GM23338 (cell line): ENCODE data around the gene S100P. TPM values are rescaled to one million over a fixed set of nuclear protein-coding genes. Genes with fewer than 3 reads are reported as not detected.

ENCODE experiments used
- ATAC-seq: fragments of 200-7000 bp; cut with Tn5 transposase; 3 replicates; pipeline ENCODE4 v1.9.1; 2020
- DNase-seq: peaks from one replicate; pipeline ENCODE4 v3.0.0-alpha.2; 2015; ENCODE audit warnings: low spot score
- H2AFZ ChIP-seq: fragments of 200-600 bp; sonication (generic); 2 replicates; pipeline ENCODE4 v1.8.0; 2016; ENCODE audit warnings: antibody characterized with exemption, mild to moderate bottlenecking, moderate library complexity
- H3F3A ChIP-seq: fragments of 200-600 bp; sonication (generic); replicated peaks from 2 replicates; pipeline ENCODE4 v1.8.0; 2017; ENCODE audit warnings: antibody characterized with exemption, mixed run types, low read depth
- H3K27ac ChIP-seq: fragments of 200-600 bp; sonication (generic); 2 replicates; pipeline ENCODE4 v1.6.1; 2016; ENCODE audit warnings: low read depth
- H3K27me3 ChIP-seq: fragments of 200-600 bp; sonication (generic); 2 replicates; pipeline ENCODE4 v1.8.0; 2016; ENCODE audit warnings: mild to moderate bottlenecking, mixed run types, moderate library complexity; ENCODE audit not compliant: insufficient read depth
- H3K36me3 ChIP-seq: fragments of 200-600 bp; sonication (generic); 2 replicates; pipeline ENCODE4 v1.8.0; 2016; ENCODE audit warnings: mild to moderate bottlenecking; ENCODE audit not compliant: insufficient read depth
- H3K4me1 ChIP-seq: fragments of 200-600 bp; sonication (generic); 2 replicates; pipeline ENCODE4 v1.8.0; 2016; ENCODE audit warnings: mild to moderate bottlenecking, moderate library complexity; ENCODE audit not compliant: insufficient read depth
- H3K4me2 ChIP-seq: fragments of 200-600 bp; sonication (generic); 2 replicates; pipeline ENCODE4 v1.7.1; 2017; ENCODE audit warnings: mixed run types
- H3K4me3 ChIP-seq: fragments of 200-600 bp; sonication (generic); 2 replicates; pipeline ENCODE4 v1.6.1; 2016; ENCODE audit warnings: mixed run types
- H3K79me2 ChIP-seq: fragments of 200-600 bp; sonication (generic); replicated peaks from 2 replicates; pipeline ENCODE4 v1.8.0; 2017; ENCODE audit warnings: mild to moderate bottlenecking; ENCODE audit not compliant: insufficient read depth
- H3K9me2 ChIP-seq: fragments of 200-600 bp; sonication (generic); 2 replicates; pipeline ENCODE4 v1.8.0; 2017; ENCODE audit not compliant: insufficient read depth
- H4K20me1 ChIP-seq: fragments of 200-600 bp; sonication (generic); replicated peaks from 2 replicates; pipeline ENCODE4 v1.8.0; 2017; ENCODE audit warnings: mild to moderate bottlenecking; ENCODE audit not compliant: insufficient read depth
- H3K27ac Mint-ChIP-seq: 2 replicates; pipeline ENCODE4 v1.8.0; 2020; ENCODE audit warnings: inconsistent platforms, mild to moderate bottlenecking, moderate library complexity, mixed read lengths
- H3K27me3 Mint-ChIP-seq: 3 replicates; pipeline ENCODE4 v1.8.0; 2022; ENCODE audit warnings: low read depth, mild to moderate bottlenecking, moderate library complexity, mixed read lengths, inconsistent platforms; ENCODE audit not compliant: insufficient read depth, poor library complexity
- H3K36me3 Mint-ChIP-seq: 3 replicates; pipeline ENCODE4 v1.8.0; 2021; ENCODE audit warnings: low read depth, mild to moderate bottlenecking, inconsistent platforms, moderate library complexity, mixed read lengths
- H3K4me1 Mint-ChIP-seq: 3 replicates; pipeline ENCODE4 v1.8.0; 2020; ENCODE audit warnings: mild to moderate bottlenecking, inconsistent platforms, mixed read lengths
- H3K4me3 Mint-ChIP-seq: 3 replicates; pipeline ENCODE4 v1.8.0; 2021; ENCODE audit warnings: moderate library complexity, mild to moderate bottlenecking, inconsistent platforms, mixed read lengths
- H3K9me3 Mint-ChIP-seq: 3 replicates; pipeline ENCODE4 v1.8.0; 2020; ENCODE audit warnings: moderate library complexity, mild to moderate bottlenecking, inconsistent platforms, mixed read lengths
- CREB1 ChIP-seq: fragments of 250-450 bp; sonication (Bioruptor Pico); IDR thresholded peaks from 2 replicates; pipeline ENCODE4 v1.5.0; 2020; ENCODE audit warnings: low read depth, mild to moderate bottlenecking, moderate library complexity
- CTCF ChIP-seq, 2 experiments: fragments of 200-600 bp in 1 of 2; sonication (generic) in 1 of 2; conservative IDR thresholded peaks; 2 replicates each; pipeline versions ENCODE4 v1.5.1 to v1.6.1; 2016 to 2017; ENCODE audit warnings: antibody characterized with exemption in 2 of 2, low read depth in 2 of 2, mild to moderate bottlenecking in 2 of 2, moderate library complexity in 1 of 2
- ETS1 ChIP-seq: IDR thresholded peaks from 2 replicates; pipeline ENCODE4 v1.6.1; 2016; ENCODE audit warnings: antibody characterized with exemption
- EZH2 ChIP-seq: fragments of 200-600 bp; sonication (generic); IDR thresholded peaks from one replicate; pipeline ENCODE4 v1.8.0; 2017; ENCODE audit warnings: antibody characterized with exemption, mild to moderate bottlenecking, low read depth; ENCODE audit not compliant: unreplicated experiment
- EZH2phosphoT487 ChIP-seq: fragments of 200-600 bp; sonication (generic); IDR thresholded peaks from one replicate; pipeline ENCODE4 v1.8.1; 2018; ENCODE audit warnings: antibody characterized with exemption; ENCODE audit not compliant: unreplicated experiment
- JUNB ChIP-seq: IDR thresholded peaks from one replicate; pipeline ENCODE4 v1.6.1; 2016; ENCODE audit warnings: antibody characterized with exemption; ENCODE audit not compliant: unreplicated experiment
- NANOG ChIP-seq: IDR thresholded peaks from 2 replicates; pipeline ENCODE4 v1.6.1; 2016; ENCODE audit warnings: antibody characterized with exemption, borderline replicate concordance
- POLR2AphosphoS5 ChIP-seq: IDR thresholded peaks from 2 replicates; pipeline ENCODE4 v1.6.1; 2016; ENCODE audit warnings: antibody characterized with exemption, low read depth
- REST ChIP-seq: IDR thresholded peaks from one replicate; pipeline ENCODE4 v1.6.1; 2018; ENCODE audit warnings: antibody characterized with exemption; ENCODE audit not compliant: unreplicated experiment
- STAT1 ChIP-seq: IDR thresholded peaks from one replicate; pipeline ENCODE4 v1.6.1; 2016; ENCODE audit warnings: antibody characterized with exemption; ENCODE audit not compliant: unreplicated experiment
- ZNF114 ChIP-seq: fragments of 250-450 bp; sonication (Bioruptor Pico); IDR thresholded peaks from 2 replicates; pipeline ENCODE4 v1.5.0; 2020; ENCODE audit warnings: mild to moderate bottlenecking, moderate library complexity
- ZNF331 ChIP-seq: fragments of 250-450 bp; sonication (Bioruptor Pico); IDR thresholded peaks from 2 replicates; pipeline ENCODE4 v1.5.0; 2020; ENCODE audit warnings: low read depth, mild to moderate bottlenecking, moderate library complexity
- ZNF462 ChIP-seq: fragments of 250-450 bp; sonication (Bioruptor Pico); IDR thresholded peaks from 2 replicates; pipeline ENCODE4 v1.5.0; 2020; ENCODE audit warnings: mild to moderate bottlenecking, moderate library complexity
- polyA plus RNA-seq: library from polyadenylated mRNA; unstranded; fragments of >200 nt; fragmentation: Nextera tagmentation; extraction: Ambion mirVana; gene quantifications from 2 replicates; pipeline ENCODE4 v1.2.1, GENCODE V29; 2016
- total RNA-seq: library from RNA; depleted of rRNA; stranded (reverse); fragments of >200 nt; shearing (Covaris generic); gene quantifications from 2 replicates; pipeline ENCODE4 v1.2.3, GENCODE V29; 2014

S100P gene
- total and polyA plus RNA-seq, 2 experiments from 2014 or later: 0.32 TPM; not detected in 1

GRCh38 chr4:6697131-6697530, 3.5 kb downstream of the S100P start:
- DNase-seq (no peak), ATAC-seq (no peak)
- H3K27ac ChIP-seq: no peak overlapping the region
- H3K9me2 ChIP-seq: no peaks in the 10 kb centered on the region
- Mint-ChIP-seq H3K27me3 (peaks cover 6% of the 10 kb centered on the region), H3K27ac (no peak overlapping the region), H3K36me3 (peaks cover 20% of the 10 kb centered on the region; the same call in 2 of the 3 replicates), H3K9me3 (no peaks in the 10 kb centered on the region; the same call in 2 of the 3 replicates), H3K4me1 (peaks cover 11% of the 10 kb centered on the region; the same call in 2 of the 3 replicates), H3K4me3 (no peak overlapping the region)
- H3K4me1 ChIP-seq: no peaks in the 10 kb centered on the region
- TF ChIP-seq NANOG (no peak), EZH2phosphoT487 (no peak), POLR2AphosphoS5 (no peak), ZNF114 (no peak), JUNB (no peak), REST (no peak), CTCF (conservative IDR thresholded peaks at IDR 0.05; ENCODE audit: low read depth in 2 of 2) (no peak), ETS1 (no peak), CREB1 (CRISPR knock-in tag) (no peak), ZNF331 (no peak), STAT1 (no peak), EZH2 (no peak), ZNF462 (no peak)
- peaks cover 10% of the 10 kb centered on the region; the same call in 1 of the 2 replicates for H3K79me2 ChIP-seq
- H3K4me2 ChIP-seq: no peak overlapping the region
- no peak overlapping the region for H3K4me3 ChIP-seq
- H2AFZ ChIP-seq: no peak overlapping the region
- H4K20me1 ChIP-seq: no peaks in the 10 kb centered on the region; the same call in 1 of the 2 replicates
- H3F3A ChIP-seq: no peaks in the 10 kb centered on the region
- peaks cover 7% of the 10 kb centered on the region; the same call in 1 of the 2 replicates for H3K36me3 ChIP-seq
- no peaks in the 10 kb centered on the region for H3K27me3 ChIP-seq
